Type B pancreatic cell (in vitro differentiated cells): ENCODE results near the gene C11orf91. TPM values are rescaled to one million over a fixed set of nuclear protein-coding genes. Genes with fewer than 3 reads are reported as not detected.

Source experiments
- DNase-seq: peaks from one replicate; pipeline ENCODE4 v3.0.0; 2021; ENCODE audit warnings: mixed read lengths; ENCODE audit not compliant: unreplicated experiment; ENCODE audit errors: extremely low spot score
- H3K27ac Mint-ChIP-seq: 2 replicates; pipeline ENCODE4 v1.8.0; 2021; ENCODE audit warnings: mild to moderate bottlenecking, mixed read lengths
- H3K27me3 Mint-ChIP-seq: 2 replicates; pipeline ENCODE4 v1.8.0; 2021; ENCODE audit warnings: mixed read lengths
- H3K36me3 Mint-ChIP-seq: 2 replicates; pipeline ENCODE4 v1.8.0; 2021; ENCODE audit warnings: mixed read lengths
- H3K4me1 Mint-ChIP-seq: one replicate; pipeline ENCODE4 v1.8.0; 2021; ENCODE audit warnings: mixed read lengths; ENCODE audit not compliant: unreplicated experiment
- H3K4me3 Mint-ChIP-seq: 2 replicates; pipeline ENCODE4 v1.8.0; 2021; ENCODE audit warnings: mild to moderate bottlenecking, mixed read lengths
- H3K9me3 Mint-ChIP-seq: 2 replicates; pipeline ENCODE4 v1.8.0; 2021; ENCODE audit warnings: mixed read lengths
- total RNA-seq: library from RNA; stranded (reverse); gene quantifications from 2 replicates; pipeline ENCODE4 v1.2.1, GENCODE V29; 2021; ENCODE audit warnings: low replicate concordance
- TF ChIP-seq, protein P1 (sequence below): fragments of 200-600 bp; sonication (generic); conservative IDR thresholded peaks from 2 replicates; pipeline ENCODE4 v1.5.0; 2021; ENCODE audit warnings: antibody characterized with exemption, mild to moderate bottlenecking

Gene C11orf91
- total RNA-seq, 1 donor from 2014 or later: not detected

DNA sequence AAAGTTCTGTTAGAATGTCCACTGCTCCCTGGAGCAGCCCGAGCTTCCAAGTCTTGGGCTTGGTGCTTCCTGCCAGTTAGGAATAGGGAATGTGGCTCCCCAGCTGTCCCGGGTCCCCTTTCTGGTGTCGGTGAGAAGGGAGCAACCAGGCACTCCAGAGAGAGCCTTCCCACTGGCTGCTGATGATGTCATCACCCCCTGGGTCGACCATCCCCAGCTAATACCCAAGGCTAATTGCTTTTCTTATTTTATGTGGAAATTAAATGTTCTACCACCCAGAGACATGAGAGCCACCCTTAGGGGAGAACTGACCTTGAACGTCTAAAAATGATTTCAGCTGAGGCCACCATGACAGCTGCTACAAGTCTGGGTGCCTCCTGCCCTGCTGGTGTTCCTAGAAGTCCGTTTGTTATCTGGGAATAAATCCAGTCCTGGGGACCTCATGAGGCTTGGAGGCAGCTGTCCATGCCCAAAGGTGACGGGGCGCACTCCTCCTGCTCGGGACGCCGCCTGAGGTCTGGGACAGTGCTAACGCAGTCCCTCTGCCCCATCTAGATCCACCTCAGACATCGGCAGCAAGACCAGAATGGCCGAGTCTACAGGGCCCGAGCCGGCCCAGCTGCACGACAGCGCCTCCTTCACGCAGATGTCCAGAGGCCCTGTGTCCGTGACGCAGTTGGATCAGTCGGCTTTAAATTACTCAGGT is 42.3 kb downstream of the C11orf91 start:
- TF ChIP-seq, protein P1, sequence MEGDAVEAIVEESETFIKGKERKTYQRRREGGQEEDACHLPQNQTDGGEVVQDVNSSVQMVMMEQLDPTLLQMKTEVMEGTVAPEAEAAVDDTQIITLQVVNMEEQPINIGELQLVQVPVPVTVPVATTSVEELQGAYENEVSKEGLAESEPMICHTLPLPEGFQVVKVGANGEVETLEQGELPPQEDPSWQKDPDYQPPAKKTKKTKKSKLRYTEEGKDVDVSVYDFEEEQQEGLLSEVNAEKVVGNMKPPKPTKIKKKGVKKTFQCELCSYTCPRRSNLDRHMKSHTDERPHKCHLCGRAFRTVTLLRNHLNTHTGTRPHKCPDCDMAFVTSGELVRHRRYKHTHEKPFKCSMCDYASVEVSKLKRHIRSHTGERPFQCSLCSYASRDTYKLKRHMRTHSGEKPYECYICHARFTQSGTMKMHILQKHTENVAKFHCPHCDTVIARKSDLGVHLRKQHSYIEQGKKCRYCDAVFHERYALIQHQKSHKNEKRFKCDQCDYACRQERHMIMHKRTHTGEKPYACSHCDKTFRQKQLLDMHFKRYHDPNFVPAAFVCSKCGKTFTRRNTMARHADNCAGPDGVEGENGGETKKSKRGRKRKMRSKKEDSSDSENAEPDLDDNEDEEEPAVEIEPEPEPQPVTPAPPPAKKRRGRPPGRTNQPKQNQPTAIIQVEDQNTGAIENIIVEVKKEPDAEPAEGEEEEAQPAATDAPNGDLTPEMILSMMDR: no peak
- DNase-seq: no peak
- Mint-ChIP-seq H3K36me3 (peaks cover 3% of the 10 kb centered on the region), H3K27me3 (no peaks in the 10 kb centered on the region), H3K4me1 (no peaks in the 10 kb centered on the region), H3K27ac (no peak overlapping the region), H3K4me3 (no peak overlapping the region), H3K9me3 (no peaks in the 10 kb centered on the region)

DNA sequence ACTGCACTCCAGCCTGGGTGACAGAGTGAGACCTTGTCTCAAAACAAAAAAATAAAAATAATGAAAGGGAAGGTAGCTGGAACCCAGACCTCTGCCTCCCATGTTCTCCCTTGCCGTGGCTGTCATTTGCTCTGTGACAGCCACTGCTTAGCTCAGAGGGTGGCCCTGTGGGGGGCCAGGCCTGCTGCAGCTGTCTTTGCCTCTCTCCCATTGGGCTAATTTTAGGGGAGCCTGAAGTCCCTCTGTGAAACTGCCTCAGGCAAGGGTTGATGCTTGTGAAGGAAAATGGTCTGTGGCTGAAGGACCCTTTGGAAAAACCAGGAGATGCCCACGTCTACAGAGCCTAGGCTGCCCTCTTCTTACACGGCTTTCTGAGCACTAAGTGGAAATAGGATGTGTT is 42.9 kb downstream of the C11orf91 start:
- DNase-seq: no peak
- Mint-ChIP-seq H3K4me3 (no peak overlapping the region), H3K27me3 (no peaks in the 10 kb centered on the region), H3K36me3 (peaks cover 3% of the 10 kb centered on the region), H3K27ac (no peak overlapping the region), H3K9me3 (no peaks in the 10 kb centered on the region), H3K4me1 (no peaks in the 10 kb centered on the region)
- TF ChIP-seq, protein P1: no peak

DNA sequence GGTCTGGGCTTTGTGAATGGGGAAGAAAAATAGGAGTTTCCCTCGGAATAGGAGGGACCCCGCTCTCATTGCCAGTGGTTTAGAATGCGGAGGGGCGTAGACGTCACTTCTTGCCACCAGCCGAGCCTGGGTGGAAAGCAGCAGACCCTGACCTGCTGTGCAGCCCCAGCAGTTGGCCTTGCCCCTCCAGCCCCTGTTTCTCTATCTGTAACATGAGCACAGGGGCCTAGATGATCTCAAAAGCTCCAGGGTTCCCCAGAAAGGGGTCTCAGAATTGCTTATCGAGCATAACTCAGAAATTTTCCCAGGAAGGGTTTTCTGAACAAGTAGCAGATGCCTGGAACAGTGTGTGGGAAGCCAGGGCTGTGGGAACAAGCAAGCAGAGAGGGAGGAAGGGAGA is 43.9 kb downstream of the C11orf91 start:
- no peaks in the 10 kb centered on the region for H3K4me1 Mint-ChIP-seq
- TF ChIP-seq, protein P1: no peak
- no peak overlapping the region for H3K27ac Mint-ChIP-seq
- no peaks in the 10 kb centered on the region for H3K9me3 Mint-ChIP-seq
- H3K36me3 Mint-ChIP-seq: no peaks in the 10 kb centered on the region
- DNase-seq: no peak
- no peaks in the 10 kb centered on the region for H3K27me3 Mint-ChIP-seq
- no peak overlapping the region for H3K4me3 Mint-ChIP-seq

DNA sequence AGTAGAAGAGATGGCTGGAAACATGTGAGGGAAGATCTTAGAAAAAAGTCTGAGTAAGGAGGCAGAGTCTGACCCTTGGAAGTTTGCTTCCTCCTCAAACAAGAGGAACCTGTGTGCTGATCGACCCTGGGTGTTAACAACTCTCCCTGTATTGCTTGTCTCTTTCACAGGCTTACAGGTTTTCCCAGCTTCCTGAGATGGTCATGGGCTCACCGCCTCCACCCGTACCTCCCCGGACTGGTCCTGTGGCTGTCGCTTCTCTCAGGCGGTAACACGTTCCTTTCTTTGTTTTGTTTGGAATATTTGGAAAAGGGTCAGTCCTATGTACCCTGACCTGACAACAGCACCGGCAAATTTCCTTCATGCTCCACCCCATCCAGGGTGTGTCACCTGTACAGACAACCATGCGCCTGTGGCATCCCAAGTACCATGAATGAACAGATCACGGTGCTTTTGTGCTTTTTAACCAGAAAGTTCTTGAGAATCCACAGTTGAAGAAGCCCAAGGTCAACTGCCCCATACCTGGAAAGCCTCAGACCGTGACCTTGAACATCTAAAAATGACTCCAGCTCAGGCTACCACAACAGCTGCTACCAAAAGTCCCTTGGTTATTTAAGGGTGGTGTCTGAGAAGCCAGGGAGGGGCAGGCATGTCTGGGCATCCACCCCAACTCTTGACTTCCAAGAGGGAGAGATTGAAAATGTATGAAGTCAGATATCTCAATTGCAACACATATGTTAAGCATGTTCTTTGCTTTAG is 44.6 kb downstream of the C11orf91 start:
- no peaks in the 10 kb centered on the region for H3K9me3 Mint-ChIP-seq
- H3K4me3 Mint-ChIP-seq: no peak overlapping the region
- no peak for DNase-seq
- no peaks in the 10 kb centered on the region for H3K4me1 Mint-ChIP-seq
- H3K27me3 Mint-ChIP-seq: no peaks in the 10 kb centered on the region
- H3K36me3 Mint-ChIP-seq: no peaks in the 10 kb centered on the region
- H3K27ac Mint-ChIP-seq: no peak overlapping the region
- TF ChIP-seq, protein P1: no peak

DNA sequence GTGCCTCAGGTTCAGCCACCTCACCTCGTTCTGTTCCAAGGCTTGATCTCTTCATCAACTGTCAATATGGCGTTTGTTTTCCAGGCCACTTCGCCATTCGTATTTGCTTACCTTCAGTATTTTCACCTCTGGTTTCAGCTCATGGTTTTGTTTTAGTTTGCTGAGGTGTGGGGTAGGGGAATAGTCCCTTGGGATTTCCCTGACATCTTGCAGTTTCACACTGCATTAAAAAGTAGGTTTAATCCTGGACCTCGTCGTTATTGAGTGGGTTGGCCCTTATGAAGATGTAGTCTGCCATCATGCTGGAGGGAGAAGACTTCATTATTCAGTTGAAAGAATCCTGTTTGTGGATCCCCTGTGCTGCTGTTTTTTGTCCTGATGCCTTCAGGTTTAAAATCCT is 46.0 kb downstream of the C11orf91 start:
- Mint-ChIP-seq H3K9me3 (no peaks in the 10 kb centered on the region), H3K36me3 (no peaks in the 10 kb centered on the region), H3K4me1 (no peaks in the 10 kb centered on the region)

More for the DNA sequence above, 46.0 kb downstream of the C11orf91 start:
- TF ChIP-seq, protein P1: no peak
- no peak overlapping the region for H3K4me3 Mint-ChIP-seq
- DNase-seq: no peak
- H3K27ac Mint-ChIP-seq: no peak overlapping the region
- no peaks in the 10 kb centered on the region for H3K27me3 Mint-ChIP-seq
